ENCODE data around the gene OR51M1. TPM values are rescaled to one million over a fixed set of nuclear protein-coding genes. Genes with fewer than 3 reads are reported as not detected.

OR51M1 gene
- total and polyA plus RNA-seq, 9 of the 15 experiments (the other 6 are each of a cell fraction or from before 2014, with no cell fraction given): 0.01 to 0.18 (median 0.04) TPM; not detected in 6

DNA sequence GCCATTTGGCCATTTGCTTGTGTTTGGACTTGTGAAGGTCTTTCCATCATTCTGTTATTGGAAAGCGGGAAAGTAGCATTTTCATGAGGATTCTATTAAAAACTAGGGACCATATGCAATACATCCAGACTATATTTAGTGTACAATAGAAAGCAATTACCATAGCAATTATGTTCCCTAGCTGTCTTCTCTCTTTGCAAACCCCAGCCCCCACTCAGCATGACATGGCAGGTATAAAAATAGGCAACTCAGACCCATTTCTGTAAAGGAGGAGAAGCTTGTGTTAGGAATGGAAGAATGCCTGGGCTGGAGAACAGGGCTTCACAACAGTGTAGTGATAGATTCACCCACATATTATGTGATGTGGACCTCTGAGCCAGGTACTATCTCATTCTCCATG lies 19.9 kb upstream of the OR51M1 start:
- Histone ChIP-seq H3K4me1 (replicated peaks in 1 of 2; ENCODE audit: control insufficient read depth in 2 of 2, insufficient read depth in 2 of 2, low read length in 2 of 2) (peaks cover 5 to 35% of the 10 kb centered on the region in 2 experiments; a peak in 3 of 5 replicates), H3K4me3 (no peak overlapping the region), H3K9me1 (ENCODE audit: control insufficient read depth, insufficient read depth, low read length) (no peaks in the 10 kb centered on the region), H2AFZ (ENCODE audit: low read depth, low read length) (no peak overlapping the region), H3K4me2 (ENCODE audit: insufficient read depth, low read length) (no peak overlapping the region), H3K27ac (ENCODE audit: extremely low read depth, low read depth, low read length) (peak overlapping the region; percentile 34), H3K36me3 (ENCODE audit: control insufficient read depth, insufficient read depth, low read length) (peaks cover 61% of the 10 kb centered on the region), H3K9ac (ENCODE audit: insufficient read depth in 1 of 2, low read depth in 2 of 2, low read length in 2 of 2) (0 out of 4 replicates have a peak overlapping the region, but pooled peaks of 1 of the 2 experiments have one; percentile 1), H3K9me3 (replicated peaks; ENCODE audit: control insufficient read depth, insufficient read depth, low read depth, low read length) (no peaks in the 10 kb centered on the region), H4K20me1 (replicated peaks; ENCODE audit: control insufficient read depth, insufficient read depth, low read length) (no peaks in the 10 kb centered on the region), H3K27me3 (ENCODE audit: control insufficient read depth in 2 of 2, insufficient read depth in 2 of 2, low read length in 2 of 2) (no peaks in the 10 kb centered on the region), H3K79me2 (ENCODE audit: control insufficient read depth, insufficient read depth, low read length) (peaks cover 69% of the 10 kb centered on the region)
- in situ Hi-C loops (cut with MboI): no loop called here
- intact Hi-C loops (cut with micrococcal nuclease): no loop called here
- peak; percentile 72; the same call in 1 of the 2 replicates for TF ChIP-seq MEF2D (tag; conservative IDR thresholded peaks at IDR 0.05; ENCODE audit: low read depth)
- TF ChIP-seq ZNF561 (CRISPR knock-in tag; conservative IDR thresholded peaks at IDR 0.05): no peak
- TF ChIP-seq MEF2A (IDR thresholded peaks at IDR 0.05; ENCODE audit: control insufficient read depth, low read depth, low read length): peak; percentile 65; the same call in 1 of the 2 replicates
- peak; percentile 15; the same call in 1 of the 2 replicates for TF ChIP-seq MAFG (tag; conservative IDR thresholded peaks at IDR 0.05)
- TF ChIP-seq MAFF (IDR thresholded peaks at IDR 0.05; ENCODE audit: low read length): peak; percentile 39; the same call in 1 of the 2 replicates
- TF ChIP-seq COPS2 (conservative IDR thresholded peaks at IDR 0.05): no peak
- peak; percentile 78 for TF ChIP-seq NFE2 (IDR thresholded peaks at IDR 0.05; ENCODE audit: low read depth)
- peak; percentile 58 for FAIRE-seq
- DNase-seq (ENCODE audit: extremely low read depth in 1 of 4, low spot score in 3 of 4): peak in 2 of 4 experiments; percentile 17 to 38
- CTCF ChIA-PET (ENCODE audit: low intra/inter-chr PET ratio): no interaction called here
- no TSS peak for BruUV-seq (replicated peaks)
- 92% methylated on average over 1 of the region's 1 CpG for WGBS (ENCODE audit: insufficient coverage, low coverage, missing lambda C conversion rate)
- peak; percentile 66 for ATAC-seq
- POLR2A ChIA-PET: interaction anchor here (1.1 kb wide), 1 partner anchor 155 kb away, joined by 3 read pairs; no protein-coding TSS in a partner anchor

All from K562 (cell line).